Islet precursor cell (in vitro differentiated cells): ENCODE data around the gene MEGF8.

Experiments used
- DNase-seq: peaks from one replicate; pipeline ENCODE4 v3.0.0-alpha.2; 2018

MEGF8 gene

GRCh38 chr19:42360787-42361544, 35.5 kb downstream of the MEGF8 start:
- peak; percentile 68 for DNase-seq

GRCh38 chr19:42361545-42361910, 36.1 kb downstream of the MEGF8 start:
- DNase-seq, result no peak

GRCh38 chr19:42362342-42362741, 36.9 kb downstream of the MEGF8 start:
- DNase-seq, result no peak

GRCh38 chr19:42362891-42363440, 37.5 kb downstream of the MEGF8 start:
- DNase-seq, result no peak

- no peak for DNase-seq
Observed at GRCh38 chr19:42363614-42364346, 38.3 kb downstream of the MEGF8 start.

GRCh38 chr19:42366673-42367072, 41.2 kb downstream of the MEGF8 start:
- DNase-seq, result no peak

GRCh38 chr19:42367929-42368328, 42.5 kb downstream of the MEGF8 start:
- no peak for DNase-seq

GRCh38 chr19:42368360-42368759, 42.9 kb downstream of the MEGF8 start:
- DNase-seq, result no peak

GRCh38 chr19:42368765-42369164, 43.3 kb downstream of the MEGF8 start:
- no peak for DNase-seq

GRCh38 chr19:42369433-42370067, 44.1 kb downstream of the MEGF8 start:
- DNase-seq, result no peak

- DNase-seq, result no peak
Observed at GRCh38 chr19:42370068-42370520, 44.7 kb downstream of the MEGF8 start.

- DNase-seq, result no peak
Observed at GRCh38 chr19:42370626-42371175, 45.3 kb downstream of the MEGF8 start.

GRCh38 chr19:42374826-42375376, 49.5 kb downstream of the MEGF8 start:
- DNase-seq, result no peak

GRCh38 chr19:42375415-42376176, 50.2 kb downstream of the MEGF8 start:
- DNase-seq, result no peak

- no peak for DNase-seq
Observed at GRCh38 chr19:42376177-42376555, 50.7 kb downstream of the MEGF8 start.

- no peak for DNase-seq
Observed at GRCh38 chr19:42378225-42379215, 53.1 kb downstream of the MEGF8 start.

GRCh38 chr19:42380155-42380554, 54.7 kb downstream of the MEGF8 start:
- DNase-seq, result no peak

GRCh38 chr19:42386974-42387707, 61.7 kb downstream of the MEGF8 start:
- DNase-seq, result peak; percentile 94

- no peak for DNase-seq
Observed at GRCh38 chr19:42388851-42389489, 63.5 kb downstream of the MEGF8 start.

GRCh38 chr19:42389899-42390298, 64.5 kb downstream of the MEGF8 start, which contains the start of gene CNFN:
Gene CNFN, minus strand, starts transcription at chr19:42390297. Its CDS starts 1,260 bp downstream, at chr19:42389037.
- DNase-seq, result no peak
